G401 (cell line): Measurements from ENCODE around the gene CCSER1. TPM values are rescaled to one million over a fixed set of nuclear protein-coding genes. Genes with fewer than 3 reads are reported as not detected.
"Not testable (repeated sequence)": the region's sequence is repeated elsewhere in the genome, so short reads cannot be mapped to it uniquely, and the experiment has no call there.

Experiments used
- DNase-seq: peaks from one replicate; pipeline ENCODE4 v3.0.0-alpha.2; 2015; ENCODE audit warnings: low spot score
- in situ Hi-C: cut with HindIII; loops from 2 replicates; pipeline ENCODE4 v1.10.0; 2016; ENCODE audit warnings: low sequenced_read_pairs, mixed read lengths
- total RNA-seq: library from RNA; depleted of rRNA; stranded (reverse); fragments of >200 nt; shearing (Covaris generic); gene quantifications from 2 replicates; pipeline ENCODE4 v1.2.3, GENCODE V29; 2014

CCSER1 gene
- total RNA-seq, 1 experiment from 2014 or later, result 16.9 TPM

- in situ Hi-C loops, result no loop called here
- no peak for DNase-seq
Observed at GRCh38 chr4:91257721-91258120, 1130.5 kb downstream of the CCSER1 start.

GRCh38 chr4:91258326-91258725 is 1131.1 kb downstream of the CCSER1 start:
- in situ Hi-C loops, result no loop called here
- no peak for DNase-seq

GRCh38 chr4:91267543-91267942 is 1140.3 kb downstream of the CCSER1 start:
- DNase-seq, result no peak
- in situ Hi-C loops, result no loop called here

GRCh38 chr4:91268481-91268880 is 1141.3 kb downstream of the CCSER1 start:
- in situ Hi-C loops, DNase-seq: not testable (repeated sequence)

GRCh38 chr4:91268913-91269312 is 1141.7 kb downstream of the CCSER1 start:
- DNase-seq, result no peak
- in situ Hi-C loops, result no loop called here

- in situ Hi-C loops, result no loop called here
- DNase-seq, result no peak
Observed at GRCh38 chr4:91279899-91280298, 1152.7 kb downstream of the CCSER1 start.

GRCh38 chr4:91280551-91281290 is 1153.5 kb downstream of the CCSER1 start:
- in situ Hi-C loops, result no loop called here
- no peak for DNase-seq

GRCh38 chr4:91282217-91282616 is 1155.0 kb downstream of the CCSER1 start:
- DNase-seq, result no peak
- in situ Hi-C loops, result no loop called here

GRCh38 chr4:91283726-91284230 is 1156.6 kb downstream of the CCSER1 start:
- DNase-seq, result no peak
- in situ Hi-C loops, result no loop called here

GRCh38 chr4:91284480-91284879 is 1157.3 kb downstream of the CCSER1 start:
- in situ Hi-C loops, result no loop called here
- no peak for DNase-seq

GRCh38 chr4:91285487-91285886 is 1158.3 kb downstream of the CCSER1 start:
- no peak for DNase-seq
- in situ Hi-C loops, result no loop called here

GRCh38 chr4:91288702-91289311 is 1161.6 kb downstream of the CCSER1 start:
- no peak for DNase-seq
- in situ Hi-C loops, result no loop called here

GRCh38 chr4:91298156-91298700 is 1171.0 kb downstream of the CCSER1 start:
- in situ Hi-C loops, result no loop called here
- DNase-seq, result peak; percentile 63

GRCh38 chr4:91298824-91299223 is 1171.6 kb downstream of the CCSER1 start:
- DNase-seq, result no peak
- in situ Hi-C loops, result no loop called here

- in situ Hi-C loops, result no loop called here
- no peak for DNase-seq
Observed at GRCh38 chr4:91302120-91302519, 1174.9 kb downstream of the CCSER1 start.

- in situ Hi-C loops, result no loop called here
- no peak for DNase-seq
Observed at GRCh38 chr4:91304292-91304691, 1177.1 kb downstream of the CCSER1 start.

- DNase-seq, result no peak
- in situ Hi-C loops, result no loop called here
Observed at GRCh38 chr4:91317434-91317833, 1190.2 kb downstream of the CCSER1 start.

- DNase-seq, result no peak
Observed at GRCh38 chr4:91319556-91320268, 1192.5 kb downstream of the CCSER1 start.

GRCh38 chr4:91322961-91323360 is 1195.8 kb downstream of the CCSER1 start:
- DNase-seq, result no peak
- in situ Hi-C loops, result no loop called here

More at GRCh38 chr4:91319556-91320268, 1192.5 kb downstream of the CCSER1 start:
- in situ Hi-C loops, result no loop called here

GRCh38 chr4:91325495-91325894 is 1198.3 kb downstream of the CCSER1 start:
- in situ Hi-C loops, result no loop called here
- no peak for DNase-seq
